Endothelial cell of umbilical vein (primary cell): ENCODE measurements around the gene ATP5MC2. TPM values are rescaled to one million over a fixed set of nuclear protein-coding genes. Genes with fewer than 3 reads are reported as not detected.

Experiments used
- BruUV-seq: library from RNA; stranded (reverse); fragments of 400-500 nt; replicated peaks from 2 replicates; lab custom pipeline; 2021; lab: Mats Ljungman, UMichigan
- CTCF ChIA-PET: fragments of 300-600, 350-600 bp; sonication (Branson Sonifier 250); formaldehyde crosslinking; loops from one replicate; lab custom pipeline; 2021; ENCODE audit warnings: antibody characterized with exemption, inconsistent platforms; lab: Charles Lee
- POLR2A ChIA-PET: fragments of 300-600, 350-600 bp; sonication (Branson Sonifier 250); formaldehyde crosslinking; loops from one replicate; lab custom pipeline; 2021; ENCODE audit warnings: antibody characterized with exemption, inconsistent platforms; lab: Charles Lee
- DNase-seq: peaks from one replicate; pipeline ENCODE4 v3.0.0-alpha.2; 2011; ENCODE audit warnings: low read depth, low spot score
- FAIRE-seq: peaks from 2 replicates; lab custom pipeline; 2011; peaks lifted over from hg19 to GRCh38; lab: Jason Lieb, UNC
- H2AFZ ChIP-seq: 2 replicates; pipeline ENCODE4 v1.6.0; 2012; ENCODE audit warnings: low read depth, low read length, control low read depth, inconsistent platforms
- H3K27ac ChIP-seq: 2 replicates; pipeline ENCODE4 v1.5.1; 2011; ENCODE audit warnings: low read depth, mild to moderate bottlenecking, control low read depth, low read length, moderate library complexity; ENCODE audit not compliant: insufficient read depth
- H3K27me3 ChIP-seq, 2 experiments: 2 replicates each; pipeline versions ENCODE4 v1.6.0 to v1.6.1; 2011; ENCODE audit warnings: low read length in 2 of 2, mixed read lengths in 1 of 2; ENCODE audit not compliant: control insufficient read depth in 2 of 2, insufficient read depth in 2 of 2
- H3K36me3 ChIP-seq, 2 experiments: 2 replicates in 1 of 2; 3 replicates in 1 of 2; pipeline ENCODE4 v1.5.1; 2011; ENCODE audit warnings: low read length in 2 of 2, mild to moderate bottlenecking in 1 of 2, moderate library complexity in 1 of 2; ENCODE audit not compliant: control insufficient read depth in 2 of 2, insufficient read depth in 2 of 2; ENCODE audit errors: extremely low read depth in 1 of 2
- H3K4me1 ChIP-seq: 3 replicates; pipeline ENCODE4 v1.5.1; 2011; ENCODE audit warnings: mild to moderate bottlenecking, low read length; ENCODE audit not compliant: control insufficient read depth, insufficient read depth; ENCODE audit errors: extremely low read depth
- H3K4me2 ChIP-seq: 2 replicates; pipeline ENCODE4 v1.6.1; 2011; ENCODE audit warnings: low read length, control low read depth, mixed read lengths; ENCODE audit not compliant: insufficient read depth
- H3K4me3 ChIP-seq, 3 experiments: fragments of 200-600 bp in 1 of 3; sonication (generic), shearing (Covaris generic) in 1 of 3; replicated peaks in 1 of 3; 2 replicates each; pipeline ENCODE4 v1.5.1; 2011 to 2016; ENCODE audit warnings: control low read depth in 3 of 3, low read length in 3 of 3, mild to moderate bottlenecking in 2 of 3, inconsistent platforms in 1 of 3, low read depth in 1 of 3, moderate library complexity in 1 of 3; ENCODE audit not compliant: insufficient read depth in 1 of 3
- H3K79me2 ChIP-seq: 2 replicates; pipeline ENCODE4 v1.6.0; 2012; ENCODE audit warnings: low read length, inconsistent platforms; ENCODE audit not compliant: control insufficient read depth, insufficient read depth
- H3K9ac ChIP-seq: replicated peaks from 2 replicates; pipeline ENCODE3; 2011; ENCODE audit warnings: low read length, control low read depth; ENCODE audit not compliant: insufficient read depth; ENCODE audit errors: extremely low read depth
- H3K9me1 ChIP-seq: replicated peaks from 3 replicates; pipeline ENCODE4 v1.6.0; 2011; ENCODE audit warnings: mild to moderate bottlenecking, low read length; ENCODE audit not compliant: control insufficient read depth, insufficient read depth; ENCODE audit errors: extremely low read depth
- H3K9me3 ChIP-seq: replicated peaks from 2 replicates; pipeline ENCODE4 v1.5.1; 2012; ENCODE audit warnings: low read length, inconsistent platforms; ENCODE audit not compliant: control insufficient read depth, insufficient read depth
- H4K20me1 ChIP-seq: replicated peaks from 2 replicates; pipeline ENCODE3; 2011; ENCODE audit warnings: mild to moderate bottlenecking, low read length; ENCODE audit not compliant: control insufficient read depth, insufficient read depth; ENCODE audit errors: extremely low read depth
- CTCF ChIP-seq, 2 donors: IDR thresholded peaks; 1 replicate in 1 of 2; 2 replicates in 1 of 2; pipeline ENCODE4 v1.5.1; 2011; ENCODE audit warnings: low read length in 2 of 2, mild to moderate bottlenecking in 2 of 2, moderate library complexity in 2 of 2, control low read depth in 1 of 2, inconsistent platforms in 1 of 2, low read depth in 1 of 2; ENCODE audit not compliant: insufficient read depth in 1 of 2; ENCODE audit errors: extremely low read depth in 1 of 2
- EZH2 ChIP-seq: IDR thresholded peaks from 2 replicates; pipeline ENCODE4 v1.6.1; 2012; ENCODE audit warnings: borderline replicate concordance, low read depth, mild to moderate bottlenecking, moderate library complexity, low read length, inconsistent platforms; ENCODE audit not compliant: severe bottlenecking
- FOS ChIP-seq: IDR thresholded peaks from 2 replicates; pipeline ENCODE4 v1.6.1; 2011; ENCODE audit warnings: mild to moderate bottlenecking, low read length, moderate library complexity, borderline replicate concordance; ENCODE audit not compliant: insufficient read depth
- GATA2 ChIP-seq: IDR thresholded peaks from 2 replicates; pipeline ENCODE4 v1.7.0; 2011; ENCODE audit warnings: low read depth, mild to moderate bottlenecking, moderate library complexity, mixed read lengths, low read length; ENCODE audit not compliant: insufficient read length, insufficient read depth
- MAX ChIP-seq: IDR thresholded peaks from 2 replicates; pipeline ENCODE4 v1.6.1; 2011; ENCODE audit not compliant: insufficient read depth, insufficient read length
- MYC ChIP-seq: IDR thresholded peaks from one replicate; pipeline ENCODE4 v1.6.1; 2011; ENCODE audit warnings: mild to moderate bottlenecking, low read depth, low read length
- POLR2A ChIP-seq: IDR thresholded peaks from 2 replicates; pipeline ENCODE4 v1.6.1; 2012; ENCODE audit warnings: low read depth, mild to moderate bottlenecking, control low read depth, low read length
- POLR2AphosphoS5 ChIP-seq: IDR thresholded peaks from 2 replicates; pipeline ENCODE4 v1.6.1; 2012; ENCODE audit warnings: low read depth, mild to moderate bottlenecking, control low read depth, low read length, moderate library complexity; ENCODE audit not compliant: insufficient read depth
- dilution Hi-C: fragments of 300-500 bp; cut with MboI; formaldehyde crosslinking; loops from one replicate; pipeline ENCODE4 v1.15.0; 2019; ENCODE audit warnings: low sequenced_read_pairs; ENCODE audit not compliant: extremely low pct_ligation_motif_present
- intact Hi-C: fragments of 100-400 bp; cut with micrococcal nuclease; formaldehyde crosslinking; loops from one replicate; pipeline ENCODE4 v1.10.0; 2022
- polyA plus RNA-seq, 4 experiments: library from polyadenylated mRNA; depleted of rRNA in 3 of 4; stranded (reverse) in 3 of 4; unstranded in 1 of 4; fragments of >200 nt; gene quantifications; 2 replicates each; pipeline versions ENCODE4 v1.2.1 to v1.2.3, GENCODE V29; 2011 to 2012; ENCODE audit warnings: missing spikeins in 1 of 4
- total RNA-seq: library from RNA; stranded (reverse); gene quantifications from 2 replicates; pipeline ENCODE4 v1.2.3, GENCODE V29; 2021

The ATP5MC2 gene
- total and polyA plus RNA-seq, 2 donors (not counting 3 experiments of a cell fraction or from before 2014, with no cell fraction given), result 402 to 820 TPM

- ChIA-PET POLR2A (no interaction called here), CTCF (interaction anchor here (1.1 to 2.2 kb wide), 2 partner anchors 9 to 94 kb away, joined by 3 to 8 read pairs; no protein-coding TSS in a partner anchor)
- H3K4me1 ChIP-seq, result no peaks in the 10 kb centered on the region
- H3K27ac ChIP-seq, result no peak overlapping the region
- H3K4me2 ChIP-seq, result no peak overlapping the region
- H3K36me3 ChIP-seq, result no peaks in the 10 kb centered on the region
- DNase-seq (no peak), FAIRE-seq (no peak)
- dilution Hi-C loops (no loop called here), intact Hi-C loops (no loop called here)
- no peak overlapping the region for H3K4me3 ChIP-seq
- peaks cover 0 to 2% of the 10 kb centered on the region in 2 experiments for H3K27me3 ChIP-seq
- no peak overlapping the region for H3K9ac ChIP-seq
- no peaks in the 10 kb centered on the region for H3K9me1 ChIP-seq
- no peak overlapping the region for H2AFZ ChIP-seq
- BruUV-seq, result no TSS peak
- H4K20me1 ChIP-seq, result no peaks in the 10 kb centered on the region
- H3K9me3 ChIP-seq, result no peaks in the 10 kb centered on the region
- TF ChIP-seq GATA2, result no peak
- TF ChIP-seq POLR2AphosphoS5, result no peak
- no peak for TF ChIP-seq FOS
- no peak for TF ChIP-seq CTCF (IDR thresholded peaks at IDR 0.05; ENCODE audit: extremely low read depth in 1 of 2, insufficient read depth in 1 of 2, low read depth in 1 of 2, low read length in 2 of 2)
- no peak for TF ChIP-seq EZH2
- no peak for TF ChIP-seq MYC
- TF ChIP-seq MAX, result no peak
- TF ChIP-seq POLR2A, result no peak
- H3K79me2 ChIP-seq, result no peaks in the 10 kb centered on the region
Observed at GRCh38 chr12:53638057-53638456, 37.8 kb downstream of the ATP5MC2 start.
